ENCODE results near the gene THRSP. TPM values are rescaled to one million over a fixed set of nuclear protein-coding genes. Genes with fewer than 3 reads are reported as not detected.

THRSP gene
- total RNA-seq, 1 experiment from 2014 or later: not detected

GRCh38 chr11:78036313-78036712 lies 27.3 kb upstream of the THRSP start:
- Histone ChIP-seq H2AFZ (ENCODE audit: low read depth, low read length, poor library complexity, severe bottlenecking) (no peak overlapping the region), H3K9ac (ENCODE audit: low read length) (no peak overlapping the region), H3K27me3 (ENCODE audit: insufficient read depth, low read length) (no peaks in the 10 kb centered on the region), H3K79me2 (ENCODE audit: insufficient read depth, low read length) (no peaks in the 10 kb centered on the region), H3K36me3 (ENCODE audit: control insufficient read depth in 1 of 2, insufficient read depth in 2 of 2, low read length in 2 of 2) (no peaks in the 10 kb centered on the region), H3K27ac (ENCODE audit: low read depth, low read length) (no peak overlapping the region), H3K9me2 (ENCODE audit: insufficient read depth) (no peaks in the 10 kb centered on the region), H3K4me2 (ENCODE audit: low read length) (no peak overlapping the region), H4K20me1 (ENCODE audit: insufficient read depth) (no peaks in the 10 kb centered on the region), H3K4me1 (ENCODE audit: control insufficient read depth in 1 of 2, insufficient read depth in 2 of 2, low read length in 2 of 2) (peaks cover 42 to 56% of the 10 kb centered on the region in 2 experiments), H3K4me3 (replicated peaks in 1 of 2; ENCODE audit: low read depth in 1 of 2, low read length in 2 of 2) (no peak overlapping the region), H3K9me3 (ENCODE audit: control insufficient read depth in 1 of 2, insufficient read depth in 1 of 2, low read depth in 1 of 2, low read length in 2 of 2) (no peaks in the 10 kb centered on the region)
- intact Hi-C loops (cut with micrococcal nuclease): no loop called here
- CTCF ChIA-PET: interaction anchor here (0.8 to 1.6 kb wide), 2 partner anchors 37 to 42 kb away, joined by 3 to 4 read pairs; partner anchors contain the start of gene INTS4
- TF ChIP-seq MAX (IDR thresholded peaks at IDR 0.05): 0 out of 2 replicates have a peak, but pooled peaks have one; percentile 19
- no peak for TF ChIP-seq POLR2AphosphoS5 (IDR thresholded peaks at IDR 0.05; ENCODE audit: low read depth, low read length)
- POLR2A ChIA-PET: no interaction called here
- no peak for ATAC-seq
- BruUV-seq (replicated peaks): no TSS peak
- RAD21 ChIA-PET (ENCODE audit: low non-redundant PET in 1 of 2, low total read pairs in 2 of 2, uncharacterized antibody in 2 of 2, unreplicated experiment in 2 of 2): interaction anchor here in 1 of 2 experiments (0.6 kb wide), 1 partner anchor 15 kb away, joined by 6 read pairs; no protein-coding TSS in a partner anchor
- DNase-seq (ENCODE audit: low read depth, low spot score): no peak

- Histone ChIP-seq H4K20me1 (ENCODE audit: insufficient read depth) (no peaks in the 10 kb centered on the region), H3K4me2 (ENCODE audit: low read length) (0 out of 2 replicates have a peak overlapping the region, but pooled peaks have one; percentile 7), H3K79me2 (ENCODE audit: insufficient read depth, low read length) (no peaks in the 10 kb centered on the region), H3K27ac (ENCODE audit: low read depth, low read length) (no peak overlapping the region; the same call in 1 of the 2 replicates), H3K9ac (ENCODE audit: low read length) (no peak overlapping the region), H2AFZ (ENCODE audit: low read depth, low read length, poor library complexity, severe bottlenecking) (no peak overlapping the region), H3K9me2 (ENCODE audit: insufficient read depth) (no peaks in the 10 kb centered on the region), H3K9me3 (ENCODE audit: control insufficient read depth in 1 of 2, insufficient read depth in 1 of 2, low read depth in 1 of 2, low read length in 2 of 2) (no peaks in the 10 kb centered on the region), H3K4me3 (replicated peaks in 1 of 2; ENCODE audit: low read depth in 1 of 2, low read length in 2 of 2) (no peak overlapping the region), H3K36me3 (ENCODE audit: control insufficient read depth in 1 of 2, insufficient read depth in 2 of 2, low read length in 2 of 2) (no peaks in the 10 kb centered on the region), H3K4me1 (ENCODE audit: control insufficient read depth in 1 of 2, insufficient read depth in 2 of 2, low read length in 2 of 2) (peaks cover 35 to 57% of the 10 kb centered on the region in 2 experiments), H3K27me3 (ENCODE audit: insufficient read depth, low read length) (no peaks in the 10 kb centered on the region)
- BruUV-seq (replicated peaks): no TSS peak
- ATAC-seq (no peak), DNase-seq (ENCODE audit: low read depth, low spot score) (no peak)
- CTCF ChIA-PET: interaction anchor here (1.5 to 1.6 kb wide), 2 partner anchors 9 to 42 kb away, joined by 4 read pairs; partner anchors contain the start of gene INTS4
- RAD21 ChIA-PET (ENCODE audit: low non-redundant PET in 1 of 2, low total read pairs in 2 of 2, uncharacterized antibody in 2 of 2, unreplicated experiment in 2 of 2): no interaction called here
- intact Hi-C loops (cut with micrococcal nuclease): no loop called here
- POLR2A ChIA-PET: no interaction called here
- TF ChIP-seq EZH2phosphoT487 (IDR thresholded peaks at IDR 0.05; ENCODE audit: borderline replicate concordance): no peak
- TF ChIP-seq YY1 (IDR thresholded peaks at IDR 0.05; ENCODE audit: extremely low read depth, insufficient replicate concordance, low read depth, low read length): no peak
- TF ChIP-seq JUND (IDR thresholded peaks at IDR 0.05): no peak
- no peak for TF ChIP-seq CTCF (IDR thresholded peaks at IDR 0.05 in 2 of 3, conservative IDR thresholded peaks at IDR 0.05 in 1 of 3; ENCODE audit: borderline replicate concordance in 1 of 3, insufficient read depth in 1 of 3, low read depth in 2 of 3, low read length in 2 of 3)
- TF ChIP-seq TCF7L2 (IDR thresholded peaks at IDR 0.05; ENCODE audit: borderline replicate concordance, extremely low read depth, insufficient read depth, insufficient read length): no peak
- no peak for TF ChIP-seq SRF (IDR thresholded peaks at IDR 0.05; ENCODE audit: low read depth)
- no peak for TF ChIP-seq CBX3 (IDR thresholded peaks at IDR 0.05; ENCODE audit: low read depth)
- no peak for TF ChIP-seq CEBPB (IDR thresholded peaks at IDR 0.05; ENCODE audit: low read depth)
- no peak for TF ChIP-seq REST (IDR thresholded peaks at IDR 0.05; ENCODE audit: low read depth)
- no peak for TF ChIP-seq ELF1 (IDR thresholded peaks at IDR 0.05; ENCODE audit: borderline replicate concordance, low read depth)
- TF ChIP-seq ZFX (IDR thresholded peaks at IDR 0.05): no peak
- TF ChIP-seq EGR1 (IDR thresholded peaks at IDR 0.05; ENCODE audit: low read depth): no peak
- no peak for TF ChIP-seq MAX (IDR thresholded peaks at IDR 0.05)
- no peak for TF ChIP-seq FOSL1 (IDR thresholded peaks at IDR 0.05; ENCODE audit: low read depth)
- no peak for TF ChIP-seq SIN3A (IDR thresholded peaks at IDR 0.05; ENCODE audit: low read depth)
These were observed 26.6 kb upstream of the THRSP start for GRCh38 chr11:78037056-78037455.
